ENCODE measurements around the gene TRIM9.

TRIM9 gene

DNA sequence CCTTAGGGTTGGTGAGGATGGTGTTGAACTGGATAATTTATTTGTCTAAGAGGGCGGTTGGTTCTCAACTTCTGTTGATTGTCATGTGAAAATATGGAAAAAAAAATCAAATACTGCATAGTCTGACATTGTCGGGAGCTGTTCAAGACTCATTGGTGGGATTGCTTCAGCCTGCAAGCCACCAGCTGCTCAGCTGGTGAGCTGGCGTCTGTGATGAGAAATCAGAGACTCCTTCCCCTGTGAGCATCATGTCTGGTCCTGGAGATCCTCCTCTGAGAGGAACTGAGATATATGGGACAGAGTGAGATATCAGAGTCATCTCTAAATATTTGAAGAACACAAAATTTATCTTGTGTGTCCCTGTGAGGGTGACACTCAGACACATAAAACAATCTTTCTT lies 49.9 kb downstream of the TRIM9 start:
- DNase-seq: no peak

DNA sequence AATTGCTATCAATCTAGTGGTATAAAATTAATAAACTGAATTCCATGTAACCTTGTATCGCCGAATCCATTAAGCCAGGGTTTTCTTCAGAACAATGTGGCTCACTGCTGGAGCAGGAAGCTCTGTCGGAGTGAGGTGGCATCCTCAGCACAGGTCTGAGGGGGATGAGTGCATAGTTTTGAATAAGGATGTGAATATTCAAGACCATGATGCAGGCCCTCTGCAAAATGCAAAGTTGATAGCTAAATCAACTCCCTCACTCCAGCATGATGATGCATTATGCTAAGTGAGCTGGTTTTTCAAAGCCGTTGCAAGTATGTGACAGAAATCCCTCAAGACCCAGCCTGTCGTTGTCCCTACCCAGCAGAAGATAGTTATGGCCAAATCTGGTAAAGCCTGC lies 53.0 kb downstream of the TRIM9 start:
- no peak for DNase-seq

DNA sequence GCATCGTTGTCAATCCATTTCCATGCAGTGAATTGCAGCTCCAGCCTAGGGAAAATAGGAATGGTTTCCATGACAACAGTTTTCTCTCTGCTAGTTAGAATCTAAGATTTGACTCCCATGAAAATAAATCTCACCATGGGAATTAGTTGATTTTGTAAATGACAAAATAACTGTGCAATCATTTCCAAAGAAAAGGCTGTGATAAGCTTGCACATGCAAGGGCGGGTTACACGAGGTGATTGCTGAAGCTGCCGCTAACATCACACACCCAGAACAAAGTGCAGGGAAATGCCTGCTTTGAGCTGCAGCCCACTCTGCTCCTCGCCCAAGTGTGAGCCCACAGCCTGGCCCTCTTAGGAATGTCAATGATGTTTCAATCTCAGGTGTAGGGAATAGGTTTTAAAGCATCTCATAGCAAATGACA lies 53.8 kb downstream of the TRIM9 start:
- no peak for DNase-seq

DNA sequence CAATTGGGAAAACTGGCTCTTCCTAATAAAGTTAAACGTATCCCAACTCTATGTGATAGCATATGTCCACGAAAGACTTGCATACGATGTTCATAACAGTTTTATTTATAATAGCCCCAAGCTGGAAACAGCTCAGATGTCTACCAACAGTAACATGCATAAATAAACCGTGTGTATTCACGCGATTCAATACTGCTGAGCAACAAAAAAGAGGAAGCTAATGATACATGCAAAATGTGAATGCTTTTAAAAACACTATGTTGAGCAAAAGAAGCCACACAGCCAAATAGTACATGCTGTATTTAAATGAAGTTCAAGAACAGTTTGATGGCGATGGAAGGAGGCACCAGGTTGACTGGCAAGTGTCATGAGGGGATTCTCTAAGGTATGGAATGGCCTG lies 55.7 kb downstream of the TRIM9 start:
- DNase-seq: no peak

DNA sequence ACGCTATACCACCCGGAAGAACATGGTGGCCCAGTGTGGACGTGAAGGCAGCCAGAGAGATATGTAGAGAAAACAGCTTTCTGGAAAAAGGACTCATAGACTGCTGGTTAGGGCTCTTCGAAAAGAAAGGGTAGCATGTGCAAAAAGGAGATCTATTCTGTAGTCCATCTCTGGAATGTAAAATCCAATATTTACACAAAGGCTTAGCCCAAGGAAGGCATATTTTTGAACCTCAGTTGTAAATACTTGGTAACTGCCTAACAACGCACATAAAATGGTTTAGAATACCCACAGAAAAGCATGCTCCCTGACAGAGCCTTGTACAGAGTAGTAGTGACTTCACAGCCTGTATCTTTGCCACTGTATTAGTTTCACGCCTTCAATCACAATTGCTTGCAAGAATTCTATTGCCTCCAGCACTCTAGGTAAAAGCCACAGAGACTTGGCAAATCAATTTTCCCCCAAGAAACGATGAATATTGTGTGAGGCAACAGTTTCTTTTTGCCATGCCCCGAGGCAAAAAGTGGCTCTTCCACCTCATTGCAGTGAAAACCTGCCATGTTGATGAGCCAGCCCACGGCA lies 59.2 kb downstream of the TRIM9 start:
- no peak for DNase-seq

DNA sequence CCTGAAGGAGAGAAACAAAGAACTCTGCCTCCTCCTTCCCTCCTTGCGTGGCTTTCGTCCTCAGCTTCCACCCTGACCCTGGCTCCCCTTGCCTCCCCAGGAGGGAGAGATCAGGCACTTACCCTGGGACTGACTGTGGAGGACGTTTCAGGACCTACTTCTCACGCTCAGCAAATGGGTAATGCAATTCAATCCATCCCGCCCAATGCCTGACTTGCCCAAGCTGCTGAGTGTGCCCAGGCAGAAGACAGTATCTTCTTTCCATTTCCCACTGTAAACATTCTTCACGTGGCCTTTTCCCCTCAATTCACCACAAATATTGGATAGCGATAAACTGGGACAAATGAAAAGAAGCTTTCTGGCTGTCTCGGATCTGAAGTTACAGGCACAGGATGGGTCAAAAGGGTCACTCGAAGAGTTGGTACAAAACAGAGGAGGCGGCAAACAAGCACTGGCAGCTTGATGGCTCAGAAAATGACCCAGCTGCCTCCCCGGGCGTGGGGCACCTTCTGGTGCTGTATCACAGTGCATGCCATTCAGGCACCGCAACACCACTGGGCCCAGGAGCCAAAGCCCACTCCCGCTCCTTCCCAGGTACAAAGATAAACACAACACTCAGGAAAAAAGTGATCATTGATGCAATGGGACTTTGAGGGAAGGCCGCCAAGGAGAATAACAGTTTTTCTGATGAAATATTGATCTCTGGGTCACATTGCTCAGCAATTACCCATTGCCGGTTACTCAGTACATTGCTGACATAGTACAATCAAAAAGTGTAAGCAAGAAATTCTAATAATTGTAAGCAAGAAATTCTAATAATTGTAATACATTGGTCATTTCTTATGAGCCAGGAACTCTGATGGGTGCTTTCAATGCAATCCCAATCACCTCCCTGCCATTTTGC lies 65.8 kb downstream of the TRIM9 start:
- no peak for DNase-seq

DNA sequence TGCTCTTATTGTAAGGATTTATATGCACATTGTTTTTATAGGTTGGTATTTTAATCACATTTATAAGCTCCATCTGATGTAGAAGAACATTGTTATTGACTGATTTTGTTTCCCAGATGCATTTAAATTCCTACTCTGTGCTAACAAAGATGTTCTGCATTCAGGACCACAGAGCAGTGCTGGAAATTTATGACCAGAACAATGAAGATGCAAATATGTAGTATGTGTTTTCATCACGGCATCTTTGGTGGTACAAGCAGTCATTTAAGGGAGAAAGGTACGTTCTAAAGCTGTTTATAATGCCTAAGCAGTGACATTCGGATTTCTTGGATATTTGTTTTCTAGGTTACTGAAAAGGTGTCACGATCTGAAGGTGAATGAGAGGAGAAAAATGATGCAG lies 66.5 kb downstream of the TRIM9 start:
- DNase-seq: no peak

DNA sequence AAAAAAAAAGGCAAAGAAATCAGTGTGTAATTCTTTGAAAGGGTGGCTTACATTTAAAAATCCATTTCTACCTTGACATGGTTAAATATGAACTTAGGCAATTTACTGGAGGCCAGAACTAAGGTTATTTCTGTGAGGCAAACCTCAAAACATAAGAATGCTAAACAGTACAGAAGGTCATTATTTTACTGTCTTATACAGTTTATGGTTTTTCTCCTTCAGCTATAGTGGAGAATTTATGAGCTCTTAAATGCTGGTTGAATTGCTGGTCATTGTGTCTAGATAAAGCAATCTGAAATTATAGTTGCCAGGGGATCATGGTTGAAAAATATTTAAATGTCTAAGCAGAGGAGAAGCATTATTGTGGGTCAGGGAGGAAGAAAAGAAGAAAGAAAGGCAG lies 70.5 kb downstream of the TRIM9 start:
- DNase-seq: no peak

DNA sequence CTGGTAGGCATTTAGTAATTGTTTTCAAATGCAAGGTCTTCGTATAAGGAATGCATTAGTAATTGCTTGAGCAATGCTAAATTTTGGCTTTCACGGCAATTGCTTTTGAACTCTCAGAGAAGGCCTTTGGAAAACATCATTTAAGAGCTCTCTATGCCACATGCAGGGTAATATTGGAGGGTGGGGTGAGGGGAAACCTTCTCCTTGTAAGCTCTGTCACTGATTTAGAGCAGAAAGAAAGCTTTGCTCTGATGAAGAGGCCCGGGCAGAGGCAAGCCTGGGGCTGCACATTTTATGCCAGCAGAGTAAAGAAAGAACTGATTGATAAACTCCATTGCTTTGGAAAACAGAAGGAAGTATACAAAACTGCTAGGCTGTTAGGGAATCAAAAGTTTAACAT lies 70.9 kb downstream of the TRIM9 start:
- DNase-seq: no peak

DNA sequence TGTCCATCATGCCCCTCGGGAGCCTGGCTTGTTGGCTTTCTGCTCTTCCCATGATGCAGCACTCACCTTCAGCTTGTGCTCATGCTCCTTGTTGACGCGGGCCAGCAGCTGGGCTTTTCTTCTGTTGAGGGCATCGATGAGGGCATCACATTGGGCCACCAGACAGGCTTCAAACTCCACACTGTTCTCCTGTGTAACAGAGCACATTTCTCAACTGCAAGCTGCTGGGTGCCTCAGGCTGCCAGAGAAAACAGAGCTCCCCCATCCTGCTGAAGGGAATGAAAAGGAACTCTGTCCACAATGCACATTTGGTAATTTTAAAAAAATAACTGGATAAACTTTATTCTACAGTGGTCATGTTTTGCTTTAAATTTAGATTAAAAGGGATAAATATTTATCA lies 72.1 kb downstream of the TRIM9 start:
- no peak for DNase-seq

DNA sequence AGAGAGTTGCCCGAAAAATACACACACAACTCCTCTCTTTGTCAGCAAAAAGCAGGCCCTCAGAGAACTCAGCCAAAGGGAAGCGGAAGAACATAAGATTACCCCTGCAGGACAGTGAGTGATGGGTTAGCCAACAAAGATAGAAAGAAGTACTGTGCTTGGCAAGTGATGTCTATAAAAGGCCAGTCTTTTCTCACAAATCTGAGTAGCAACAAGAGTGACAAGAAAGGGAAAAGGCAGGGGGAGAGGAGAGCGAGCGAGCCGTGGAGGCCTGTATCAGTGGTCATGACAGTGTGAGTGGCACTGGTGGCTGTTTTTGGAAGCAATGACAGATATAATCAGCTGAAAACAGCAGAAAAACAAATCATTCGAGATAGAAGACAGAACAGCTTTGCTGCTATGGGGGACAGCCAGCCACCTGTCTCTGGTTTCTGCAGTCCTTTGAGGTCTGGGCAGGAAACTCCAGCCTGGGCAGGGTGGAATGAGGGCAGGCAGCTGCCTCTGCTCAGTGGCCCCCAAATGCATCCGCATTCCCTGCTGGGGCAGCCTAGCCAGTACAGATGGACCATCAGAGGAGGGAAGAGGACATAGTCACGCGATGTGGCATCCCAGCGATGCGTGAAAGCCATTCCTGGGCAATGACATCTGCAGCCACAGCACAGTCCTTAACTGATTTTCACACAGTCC lies 74.7 kb downstream of the TRIM9 start:
- DNase-seq: no peak

DNA sequence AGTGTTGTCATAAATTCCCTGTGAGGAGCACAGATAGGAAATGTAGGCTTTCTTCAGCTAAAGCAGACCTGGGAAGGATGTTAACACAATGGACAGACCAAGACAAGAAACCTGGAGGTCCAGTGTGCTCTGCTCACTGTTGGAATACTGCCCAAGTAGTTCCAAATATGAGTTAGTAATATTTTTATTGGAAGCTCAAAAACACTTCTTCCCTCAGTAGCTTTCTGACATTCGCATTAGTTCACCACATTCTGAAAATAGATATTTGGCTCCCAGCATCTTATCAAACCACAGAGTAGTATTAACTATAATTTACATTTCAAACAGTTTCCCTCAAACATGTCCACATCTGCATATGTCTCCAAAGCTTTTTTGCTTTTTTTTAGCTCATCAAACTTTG lies 75.8 kb downstream of the TRIM9 start:
- DNase-seq: no peak

DNA sequence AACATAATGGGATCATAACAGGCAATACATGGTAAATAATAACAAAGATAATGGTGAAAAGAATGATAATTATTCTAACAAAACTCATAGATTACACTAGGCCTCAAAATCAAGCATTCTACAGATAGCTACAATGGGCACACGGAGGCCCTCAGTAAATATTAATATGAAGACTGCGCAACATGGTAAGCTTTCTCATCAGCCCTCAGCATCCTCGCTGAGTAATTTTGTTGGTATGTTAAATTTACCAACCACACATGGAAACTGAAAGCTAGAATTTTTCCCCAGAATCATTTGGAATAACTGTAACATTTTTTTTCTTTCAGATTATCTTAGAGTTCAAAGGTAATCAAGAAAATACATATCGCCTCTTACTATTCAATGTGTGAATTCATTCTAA lies 76.4 kb downstream of the TRIM9 start:
- DNase-seq: no peak

DNA sequence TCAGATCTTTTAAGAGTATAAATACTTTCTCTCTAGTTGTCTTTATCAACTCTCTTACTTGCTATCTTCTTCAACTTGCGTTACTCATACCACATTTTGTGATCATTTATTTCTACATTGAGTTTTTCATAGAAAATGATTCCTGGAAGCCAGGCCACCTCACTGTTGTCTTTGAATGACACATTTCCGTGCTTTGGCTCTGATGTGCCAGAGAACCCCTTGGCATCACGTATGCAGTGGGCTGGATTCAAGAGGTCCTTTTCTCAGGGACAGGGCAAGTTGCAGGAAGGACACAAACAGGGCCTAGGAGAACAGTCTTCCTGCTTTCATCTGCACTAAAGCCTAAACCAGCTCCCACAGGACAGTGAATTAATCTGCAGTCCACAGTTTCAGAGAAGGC lies 80.3 kb downstream of the TRIM9 start:
- DNase-seq: no peak

DNA sequence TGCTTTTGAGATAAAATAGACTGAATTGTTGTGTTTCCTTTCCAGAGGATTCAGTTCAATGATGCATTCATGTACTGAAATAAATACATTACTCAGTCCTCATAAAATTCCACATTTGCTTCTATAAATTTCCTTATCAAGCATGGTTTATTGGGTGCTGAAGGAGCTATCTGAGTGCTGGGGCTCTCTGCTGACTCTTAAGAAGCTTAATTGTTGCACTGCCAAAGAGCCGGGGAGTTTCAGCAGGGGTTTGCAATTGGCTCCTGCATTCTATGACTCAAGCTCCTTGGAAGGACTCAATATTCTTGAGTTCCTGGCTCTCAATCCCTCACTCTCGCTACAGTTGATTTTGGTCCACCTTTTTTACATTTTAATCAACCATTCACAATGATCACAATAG lies 80.8 kb downstream of the TRIM9 start:
- no peak for DNase-seq

DNA sequence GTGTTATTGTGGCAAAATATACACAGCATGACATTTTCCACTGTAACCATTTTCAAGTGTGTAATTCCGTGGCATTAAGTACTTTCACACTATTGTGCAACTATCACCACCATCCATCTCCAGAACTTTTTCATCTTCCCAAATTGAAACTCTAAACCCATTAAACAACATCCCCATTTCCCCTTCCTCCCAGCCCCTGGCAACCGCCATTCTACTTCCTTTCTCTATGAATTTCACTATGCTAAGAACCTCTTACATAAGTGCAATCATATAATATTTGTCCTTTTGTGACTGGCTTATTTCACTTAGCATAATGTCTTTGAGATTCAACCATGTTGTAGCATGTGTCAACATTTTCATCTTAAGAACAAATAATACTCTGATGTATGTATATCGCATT lies 82.8 kb downstream of the TRIM9 start:
- no peak for DNase-seq

DNA sequence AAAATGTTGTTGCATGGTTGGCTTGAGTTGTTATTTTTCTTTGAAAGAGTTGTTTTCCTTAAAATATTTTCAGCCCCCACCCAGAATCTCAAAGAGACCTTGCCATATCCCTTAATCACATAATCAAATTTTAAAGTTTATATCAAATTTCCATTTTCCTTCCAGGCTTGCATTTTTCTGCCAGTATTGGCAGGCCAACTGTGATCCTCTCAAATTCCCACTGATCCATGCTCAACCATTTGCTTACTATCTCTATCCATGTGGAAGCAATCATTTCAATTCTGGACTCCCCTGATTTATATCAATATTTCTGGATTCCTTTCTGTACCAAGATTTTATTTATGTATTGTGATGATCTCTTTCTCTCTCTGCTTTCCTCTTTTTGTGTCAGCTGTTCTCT lies 86.5 kb downstream of the TRIM9 start:
- DNase-seq: no peak

DNA sequence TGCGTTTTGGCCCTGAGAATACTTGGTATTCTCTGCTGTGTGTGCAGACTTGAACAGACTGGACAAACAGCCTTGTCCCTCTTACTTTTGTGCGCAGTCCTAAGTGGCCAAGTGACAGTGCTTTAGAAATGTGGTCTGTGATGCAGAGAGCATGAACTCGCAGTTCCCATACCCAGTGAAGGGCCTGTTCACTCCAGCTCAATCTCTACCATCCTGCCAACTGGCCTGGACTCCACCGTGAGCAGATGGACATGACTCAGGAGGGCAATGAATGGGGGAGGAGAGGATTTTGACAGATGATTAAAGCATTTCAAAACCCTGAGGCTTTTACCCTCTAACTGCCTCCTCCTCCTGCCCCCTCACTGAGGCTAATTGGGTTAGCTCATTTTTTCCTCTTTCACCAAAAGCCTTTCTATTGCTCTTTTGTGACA lies 88.1 kb downstream of the TRIM9 start:
- DNase-seq: peak; percentile 4

DNA sequence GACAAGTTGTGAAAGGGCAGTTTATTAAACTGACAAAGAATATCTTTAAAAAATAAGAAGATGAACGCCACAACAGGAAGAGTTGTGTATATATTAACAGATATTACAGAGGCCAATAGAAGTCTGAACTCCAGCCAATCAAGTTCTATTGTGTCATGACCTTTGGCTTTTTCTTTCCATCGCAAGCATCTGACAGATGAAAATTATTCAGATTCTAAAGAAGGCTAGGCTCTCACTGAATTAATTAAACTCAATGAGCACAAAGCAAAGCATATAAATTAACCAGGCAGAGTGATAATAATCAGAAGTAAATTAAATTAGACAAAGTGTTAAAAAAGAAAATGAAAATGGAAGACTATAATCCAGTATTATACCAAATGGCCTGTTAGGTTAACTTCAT lies 88.6 kb downstream of the TRIM9 start:
- no peak for DNase-seq

DNA sequence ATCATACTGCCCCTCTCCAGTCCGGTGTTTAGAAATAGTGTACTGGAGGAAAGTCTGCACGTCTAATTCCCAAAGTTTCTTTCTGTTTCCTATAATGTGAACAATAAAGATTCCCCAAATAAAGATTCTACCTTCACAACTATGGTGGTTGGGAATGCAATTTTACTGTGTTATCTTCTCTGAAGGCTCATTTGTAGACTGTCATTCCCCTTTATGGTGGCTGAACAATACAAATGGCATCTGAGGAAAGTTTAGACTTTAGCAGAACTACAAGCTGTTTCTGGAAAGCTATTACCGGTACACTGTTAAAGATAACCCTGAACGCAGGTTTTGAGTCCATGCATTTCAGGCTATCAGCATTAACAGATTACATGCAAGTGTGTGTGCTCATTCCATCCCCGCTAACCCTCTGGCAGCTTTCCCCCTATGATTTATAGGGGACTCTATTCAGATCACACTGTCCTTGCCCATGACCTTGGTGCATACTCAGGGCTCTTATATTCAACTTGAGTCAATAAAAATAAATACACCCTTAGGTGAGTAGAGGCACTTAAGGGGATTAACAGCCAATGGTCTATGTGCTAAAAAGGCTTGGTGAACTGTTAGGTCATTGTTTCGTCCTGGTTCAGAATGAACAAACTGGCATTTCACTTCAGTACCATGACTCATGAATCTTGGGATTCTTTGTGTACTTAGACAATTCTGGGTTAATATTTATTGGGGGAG lies 89.9 kb downstream of the TRIM9 start:
- no peak for DNase-seq

DNA sequence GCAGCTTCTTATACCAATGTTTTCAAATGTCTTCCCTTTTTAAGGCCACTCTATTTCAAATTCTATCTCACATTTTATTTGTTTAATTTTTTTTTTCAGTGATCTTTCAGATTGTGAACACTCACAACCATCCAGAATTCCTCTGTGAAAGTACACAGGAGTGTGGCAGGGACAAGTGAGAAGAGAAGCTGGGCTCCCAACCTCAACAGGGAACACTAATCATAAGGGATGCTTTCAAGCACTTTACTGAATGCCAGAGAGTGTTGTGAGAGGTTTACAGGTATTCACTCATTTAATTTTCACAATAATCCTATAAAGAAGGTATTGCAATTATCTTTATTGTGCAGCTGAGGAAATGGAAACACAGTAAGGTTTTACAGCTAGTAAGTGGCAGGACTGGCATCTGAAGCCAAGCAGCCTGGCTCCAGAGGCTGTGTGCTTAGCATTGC lies 90.5 kb downstream of the TRIM9 start:
- no peak for DNase-seq

DNA sequence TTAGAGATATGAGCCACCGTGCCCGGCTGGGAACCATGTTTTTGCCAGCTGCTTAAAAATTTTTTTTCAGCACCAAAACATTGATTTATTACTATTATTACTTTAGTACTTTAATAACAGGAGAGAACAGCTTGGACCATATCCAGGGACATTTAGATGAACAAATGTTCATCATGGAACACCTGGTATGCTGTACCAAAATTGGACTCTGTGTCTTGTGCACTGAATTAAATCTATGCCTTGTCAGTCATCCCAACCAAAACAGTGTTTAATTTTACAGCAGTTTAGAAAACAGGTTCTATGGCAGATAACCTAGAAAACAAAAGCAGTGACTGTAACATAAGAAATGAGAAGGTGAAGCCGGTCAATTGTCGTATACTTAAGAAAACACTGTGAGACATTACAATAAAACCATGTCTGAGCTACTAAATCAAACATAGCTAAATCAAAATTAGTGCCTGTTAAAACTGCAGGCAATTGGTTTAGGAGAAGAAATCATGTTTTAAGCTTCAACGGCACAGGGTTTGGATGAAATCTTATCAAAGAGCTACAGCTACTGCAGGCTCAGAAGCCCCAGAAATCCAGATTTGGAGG lies 92.4 kb downstream of the TRIM9 start:
- no peak for DNase-seq

DNA sequence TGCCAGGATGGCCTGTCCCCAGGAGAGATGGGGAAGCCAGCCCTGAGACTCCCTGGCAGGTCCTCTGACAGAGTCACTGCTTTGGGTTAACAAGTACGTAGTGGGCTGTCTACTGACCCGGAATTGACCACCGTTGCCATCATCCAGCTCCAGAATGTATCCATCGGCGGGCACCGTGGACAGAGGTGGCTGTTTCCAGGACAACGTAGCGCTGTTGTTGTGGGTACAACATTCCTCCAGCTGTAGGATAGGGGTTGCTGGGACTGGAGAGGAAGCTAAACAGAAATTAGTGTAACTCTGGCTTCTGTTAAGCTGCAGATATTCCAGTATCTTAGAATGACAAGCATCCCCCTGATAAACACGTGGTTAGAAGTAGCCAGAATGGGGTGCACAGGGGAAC lies 94.3 kb downstream of the TRIM9 start:
- DNase-seq: no peak
